ENCODE data around the gene DDR2. TPM values are rescaled to one million over a fixed set of nuclear protein-coding genes. Genes with fewer than 3 reads are reported as not detected.

DDR2 gene
- total RNA-seq, 1 donor from 2014 or later, result 3.8 TPM

DNA sequence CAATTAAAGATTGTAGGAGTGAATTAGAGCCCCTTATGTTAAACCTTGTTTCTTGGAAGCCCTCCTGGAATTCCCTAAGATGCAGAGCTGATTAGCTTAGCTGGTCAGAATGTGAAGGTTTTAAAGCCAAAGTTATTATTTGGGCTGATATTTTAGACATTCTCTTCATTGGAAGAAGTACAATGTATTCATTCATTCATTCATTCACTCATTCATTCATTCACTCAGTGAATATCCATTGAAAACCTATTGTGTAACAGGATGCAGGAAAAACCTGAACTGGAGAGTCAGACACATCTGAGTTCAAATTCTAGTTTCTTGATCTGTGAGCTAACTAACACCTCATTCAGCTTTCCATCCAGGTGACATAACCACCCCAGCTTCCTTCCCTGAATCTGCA lies 29.7 kb downstream of the DDR2 start:
- DNase-seq (ENCODE audit: low read depth), result no peak
- Histone ChIP-seq H3K4me3 (ENCODE audit: low read depth, low read length) (no peak overlapping the region), H3K36me3 (ENCODE audit: control insufficient read depth, insufficient read depth, low read length) (no peaks in the 10 kb centered on the region), H3K27me3 (ENCODE audit: control insufficient read depth, insufficient read depth, low read length) (no peaks in the 10 kb centered on the region)
- TF ChIP-seq, protein P1, sequence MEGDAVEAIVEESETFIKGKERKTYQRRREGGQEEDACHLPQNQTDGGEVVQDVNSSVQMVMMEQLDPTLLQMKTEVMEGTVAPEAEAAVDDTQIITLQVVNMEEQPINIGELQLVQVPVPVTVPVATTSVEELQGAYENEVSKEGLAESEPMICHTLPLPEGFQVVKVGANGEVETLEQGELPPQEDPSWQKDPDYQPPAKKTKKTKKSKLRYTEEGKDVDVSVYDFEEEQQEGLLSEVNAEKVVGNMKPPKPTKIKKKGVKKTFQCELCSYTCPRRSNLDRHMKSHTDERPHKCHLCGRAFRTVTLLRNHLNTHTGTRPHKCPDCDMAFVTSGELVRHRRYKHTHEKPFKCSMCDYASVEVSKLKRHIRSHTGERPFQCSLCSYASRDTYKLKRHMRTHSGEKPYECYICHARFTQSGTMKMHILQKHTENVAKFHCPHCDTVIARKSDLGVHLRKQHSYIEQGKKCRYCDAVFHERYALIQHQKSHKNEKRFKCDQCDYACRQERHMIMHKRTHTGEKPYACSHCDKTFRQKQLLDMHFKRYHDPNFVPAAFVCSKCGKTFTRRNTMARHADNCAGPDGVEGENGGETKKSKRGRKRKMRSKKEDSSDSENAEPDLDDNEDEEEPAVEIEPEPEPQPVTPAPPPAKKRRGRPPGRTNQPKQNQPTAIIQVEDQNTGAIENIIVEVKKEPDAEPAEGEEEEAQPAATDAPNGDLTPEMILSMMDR (IDR thresholded peaks at IDR 0.05; ENCODE audit: insufficient read depth, low read length, poor library complexity, severe bottlenecking), result no peak

DNA sequence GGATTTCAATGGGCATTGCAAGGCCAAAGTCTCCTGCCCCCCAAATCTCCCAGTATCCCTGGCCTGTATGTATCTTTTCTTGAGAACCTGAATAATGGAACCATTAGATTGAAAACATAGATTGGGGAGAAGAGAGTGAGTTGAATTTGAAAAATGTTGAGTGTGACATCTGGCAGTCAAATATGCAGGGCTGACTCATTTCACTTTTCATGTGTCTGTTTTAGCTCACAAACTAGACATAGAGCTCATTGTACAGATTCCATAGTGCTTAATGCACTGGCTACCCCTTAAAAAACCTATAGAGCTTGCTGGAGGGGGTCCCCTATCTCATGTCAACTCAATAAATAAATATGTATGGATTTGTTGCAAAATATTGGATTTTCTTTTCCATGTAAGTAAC lies 30.8 kb downstream of the DDR2 start:
- H3K4me3 ChIP-seq (ENCODE audit: low read depth, low read length), result no peak overlapping the region
- TF ChIP-seq, protein P1 (IDR thresholded peaks at IDR 0.05; ENCODE audit: insufficient read depth, low read length, poor library complexity, severe bottlenecking), result no peak
- no peaks in the 10 kb centered on the region for H3K36me3 ChIP-seq (ENCODE audit: control insufficient read depth, insufficient read depth, low read length)
- H3K27me3 ChIP-seq (ENCODE audit: control insufficient read depth, insufficient read depth, low read length), result no peaks in the 10 kb centered on the region
- no peak for DNase-seq (ENCODE audit: low read depth)

DNA sequence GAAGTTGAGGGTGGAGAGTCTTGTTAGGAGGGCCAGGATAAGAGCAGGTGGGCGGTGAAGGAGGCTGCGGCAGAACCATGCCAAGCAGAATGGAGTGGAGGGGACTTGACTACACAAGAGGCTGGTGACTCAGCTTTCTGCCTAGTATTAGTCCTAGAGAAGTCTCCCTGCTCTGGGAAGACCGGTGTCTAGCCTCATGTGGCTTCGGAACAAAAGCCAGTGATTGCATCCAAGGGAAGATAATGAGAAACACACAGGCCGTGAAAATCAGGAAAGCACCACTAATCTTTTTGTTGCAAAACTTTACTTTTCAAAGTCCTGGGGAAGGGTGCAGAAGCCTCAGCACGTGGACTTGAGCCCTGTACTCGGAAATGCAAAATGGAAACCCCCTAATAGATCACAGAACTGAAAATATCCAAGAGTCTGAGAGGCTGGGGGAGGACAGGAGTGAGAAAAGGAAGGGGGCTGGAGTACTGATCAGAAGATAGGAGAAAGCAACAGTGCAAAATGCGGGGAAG lies 31.4 kb downstream of the DDR2 start:
- TF ChIP-seq, protein P1 (IDR thresholded peaks at IDR 0.05; ENCODE audit: insufficient read depth, low read length, poor library complexity, severe bottlenecking), result no peak
- Histone ChIP-seq H3K4me3 (ENCODE audit: low read depth, low read length) (no peak overlapping the region), H3K36me3 (ENCODE audit: control insufficient read depth, insufficient read depth, low read length) (no peaks in the 10 kb centered on the region), H3K27me3 (ENCODE audit: control insufficient read depth, insufficient read depth, low read length) (no peaks in the 10 kb centered on the region)
- DNase-seq (ENCODE audit: low read depth), result no peak

DNA sequence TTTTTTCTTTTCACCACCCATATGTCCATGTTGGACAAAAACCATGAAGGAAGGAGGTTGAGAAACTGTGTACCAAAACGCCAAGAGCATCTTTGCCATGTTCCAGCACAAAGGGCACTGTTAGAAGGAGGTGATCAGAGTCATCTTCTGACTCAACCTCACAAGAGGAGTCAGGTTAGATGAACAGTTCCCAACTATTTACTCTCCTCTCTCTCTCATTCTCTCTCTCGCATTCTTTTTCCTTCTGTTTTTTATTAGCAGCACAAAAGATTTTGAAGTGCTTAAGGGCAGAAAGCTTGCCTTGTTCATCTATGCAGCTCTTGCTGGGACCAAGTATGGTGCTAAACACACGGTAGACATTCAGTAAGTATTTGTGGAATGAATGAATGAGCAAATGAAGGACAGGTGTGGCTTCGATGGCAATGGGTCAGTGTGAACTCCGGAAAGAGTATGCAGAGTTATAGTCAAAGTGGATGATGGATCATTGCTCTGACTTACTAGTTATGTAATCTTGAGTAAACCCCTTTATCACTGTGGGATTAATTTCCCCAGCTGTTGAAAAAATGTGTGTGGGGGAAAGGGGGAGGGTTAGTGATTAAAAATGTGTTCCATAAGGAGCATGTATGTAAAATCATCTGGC lies 33.9 kb downstream of the DDR2 start:
- no peaks in the 10 kb centered on the region for H3K36me3 ChIP-seq (ENCODE audit: control insufficient read depth, insufficient read depth, low read length)
- no peaks in the 10 kb centered on the region for H3K27me3 ChIP-seq (ENCODE audit: control insufficient read depth, insufficient read depth, low read length)
- no peak overlapping the region for H3K4me3 ChIP-seq (ENCODE audit: low read depth, low read length)
- TF ChIP-seq, protein P1 (IDR thresholded peaks at IDR 0.05; ENCODE audit: insufficient read depth, low read length, poor library complexity, severe bottlenecking), result no peak
- DNase-seq (ENCODE audit: low read depth), result no peak

DNA sequence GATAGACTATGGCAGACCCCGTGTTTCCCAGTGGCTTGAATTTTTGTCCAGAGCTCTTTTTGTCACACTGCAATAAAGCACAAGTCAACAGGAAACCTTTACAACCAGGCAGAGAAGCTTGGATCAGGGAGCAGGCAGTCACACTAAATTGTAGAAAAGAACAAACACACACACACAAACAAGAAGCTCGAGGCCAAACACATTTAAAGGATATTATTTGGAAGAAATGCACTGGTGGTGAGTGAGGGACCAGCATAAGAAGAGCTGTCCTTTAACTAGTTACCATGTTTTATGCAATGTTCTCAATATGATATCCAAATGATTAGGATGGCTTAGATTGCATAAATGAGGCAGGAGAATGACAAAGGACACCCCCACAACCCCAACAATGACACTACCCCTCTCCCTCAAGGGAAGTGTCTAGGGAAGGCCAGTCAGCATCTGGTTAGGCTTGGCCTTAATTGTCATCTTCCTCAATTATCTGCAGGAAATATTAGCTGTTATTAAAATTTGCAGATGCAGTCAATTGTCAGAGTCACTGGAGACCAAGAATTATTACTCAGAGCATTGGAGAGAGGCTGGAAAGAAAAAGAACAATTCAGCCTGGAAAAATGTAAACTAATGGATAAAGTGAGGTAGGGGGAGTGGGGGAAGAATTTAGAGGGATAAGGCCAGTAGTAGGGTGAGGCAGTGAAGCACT lies 35.3 kb downstream of the DDR2 start:
- Histone ChIP-seq H3K4me3 (ENCODE audit: low read depth, low read length) (no peak overlapping the region), H3K36me3 (ENCODE audit: control insufficient read depth, insufficient read depth, low read length) (no peaks in the 10 kb centered on the region), H3K27me3 (ENCODE audit: control insufficient read depth, insufficient read depth, low read length) (no peaks in the 10 kb centered on the region)
- no peak for DNase-seq (ENCODE audit: low read depth)
- TF ChIP-seq, protein P1 (IDR thresholded peaks at IDR 0.05; ENCODE audit: insufficient read depth, low read length, poor library complexity, severe bottlenecking), result no peak
